HEK293 (cell line): ENCODE measurements around the gene ZBED1.

Experiments
- CTCF ChIA-PET: fragments of 350-600 bp; formaldehyde crosslinking; extraction: SDS; loops from one replicate; lab custom pipeline; 2021; ENCODE audit warnings: antibody characterized with exemption; lab: Yijun Ruan, JAX
- POLR2A ChIA-PET: fragments of 300-600 bp; formaldehyde crosslinking; extraction: SDS; loops from one replicate; lab custom pipeline; 2020; ENCODE audit warnings: antibody characterized with exemption, inconsistent platforms; lab: Yijun Ruan, JAX
- H3K27ac ChIP-seq: fragments of 200-500 bp; sonication (Bioruptor generic); 2 replicates; pipeline ENCODE4 v1.5.1; 2014; ENCODE audit warnings: low read depth, low read length, control low read depth, inconsistent platforms; ENCODE audit errors: extremely low read depth
- H3K36me3 ChIP-seq, 2 experiments: fragments of 200-500 bp in 1 of 2; sonication (Bioruptor generic) in 1 of 2; 1 replicate in 1 of 2; 2 replicates in 1 of 2; pipeline ENCODE4 v1.5.1; 2014 to 2017; ENCODE audit warnings: inconsistent platforms in 2 of 2, low read length in 2 of 2; ENCODE audit not compliant: control insufficient read depth in 2 of 2, insufficient read depth in 1 of 2
- H3K4me1 ChIP-seq: fragments of 200-500 bp; sonication (Bioruptor generic); 2 replicates; pipeline ENCODE4 v1.5.1; 2014; ENCODE audit warnings: mild to moderate bottlenecking, low read length, inconsistent platforms; ENCODE audit not compliant: control insufficient read depth, insufficient read depth
- H3K4me3 ChIP-seq: 2 replicates; pipeline ENCODE4 v1.5.1; 2011; ENCODE audit warnings: low read depth, mild to moderate bottlenecking, control low read depth, low read length, moderate library complexity
- H3K9me3 ChIP-seq: fragments of 200-500 bp; sonication (Bioruptor generic); 2 replicates; pipeline ENCODE4 v1.5.1; 2014; ENCODE audit warnings: low read depth, low read length, inconsistent platforms; ENCODE audit not compliant: control insufficient read depth, insufficient read depth
- AEBP2 ChIP-seq: fragments of 450-650 bp; formaldehyde crosslinking; IDR thresholded peaks from 2 replicates; pipeline ENCODE4 v1.5.1; 2016; ENCODE audit warnings: missing biosample characterization, missing genetic modification characterization, borderline replicate concordance
- KLF16 ChIP-seq: fragments of 450-650 bp; formaldehyde crosslinking; IDR thresholded peaks from 2 replicates; pipeline ENCODE4 v1.5.1; 2017; ENCODE audit warnings: missing biosample characterization, missing genetic modification characterization
- PRDM1 ChIP-seq: fragments of 450-650 bp; formaldehyde crosslinking; IDR thresholded peaks from 2 replicates; pipeline ENCODE4; 2016; ENCODE audit warnings: missing biosample characterization, missing genetic modification characterization
- PRDM6 ChIP-seq: fragments of 450-650 bp; formaldehyde crosslinking; IDR thresholded peaks from 2 replicates; pipeline ENCODE4 v1.5.1; 2017; ENCODE audit warnings: missing biosample characterization, missing genetic modification characterization
- ZBTB10 ChIP-seq: fragments of 450-650 bp; formaldehyde crosslinking; IDR thresholded peaks from 2 replicates; pipeline ENCODE4 v1.5.1; 2016; ENCODE audit warnings: missing biosample characterization, missing genetic modification characterization
- ZBTB49 ChIP-seq: fragments of 450-650 bp; formaldehyde crosslinking; IDR thresholded peaks from 2 replicates; pipeline ENCODE4 v1.5.1; 2016; ENCODE audit warnings: missing biosample characterization, missing genetic modification characterization, low read depth
- ZNF221 ChIP-seq: fragments of 450-650 bp; formaldehyde crosslinking; IDR thresholded peaks from 2 replicates; pipeline ENCODE4 v1.5.1; 2017; ENCODE audit warnings: missing biosample characterization, missing genetic modification characterization, borderline replicate concordance
- ZNF366 ChIP-seq: fragments of 450-650 bp; formaldehyde crosslinking; conservative IDR thresholded peaks from 2 replicates; pipeline ENCODE4 v1.5.1; 2016; ENCODE audit warnings: missing biosample characterization, missing genetic modification characterization
- ZNF510 ChIP-seq: fragments of 450-650 bp; formaldehyde crosslinking; IDR thresholded peaks from 2 replicates; pipeline ENCODE4 v1.5.1; 2018; ENCODE audit warnings: mild to moderate bottlenecking, missing genetic modification characterization, missing biosample characterization; ENCODE audit not compliant: insufficient replicate concordance
- ZNF560 ChIP-seq: fragments of 450-650 bp; formaldehyde crosslinking; IDR thresholded peaks from 2 replicates; pipeline ENCODE4 v1.5.1; 2017; ENCODE audit warnings: missing biosample characterization, missing genetic modification characterization, borderline replicate concordance
- ZNF596 ChIP-seq: fragments of 450-650 bp; IDR thresholded peaks from 2 replicates; pipeline ENCODE4 v1.5.0; 2018; ENCODE audit warnings: missing biosample characterization, mild to moderate bottlenecking, missing genetic modification characterization, moderate library complexity
- ZNF610 ChIP-seq: fragments of 450-650 bp; formaldehyde crosslinking; IDR thresholded peaks from 2 replicates; pipeline ENCODE4 v1.5.1; 2016; ENCODE audit warnings: missing biosample characterization, missing genetic modification characterization, borderline replicate concordance
- ZNF623 ChIP-seq: fragments of 450-650 bp; formaldehyde crosslinking; IDR thresholded peaks from 2 replicates; pipeline ENCODE4 v1.5.1; 2016; ENCODE audit warnings: missing biosample characterization, missing genetic modification characterization

ZBED1 gene

GRCh38 chrX:2511326-2511725 lies 10.6 kb upstream of the ZBED1 start:
- no peak overlapping the region for H3K4me3 ChIP-seq
- POLR2A ChIA-PET: no interaction called here
- no peak for TF ChIP-seq AEBP2 (tag by site-specific recombination)
- TF ChIP-seq, all 188 proteins: peak for 0
- no peaks in the 10 kb centered on the region for H3K4me1 ChIP-seq
- H3K9me3 ChIP-seq: no peaks in the 10 kb centered on the region
- no peaks in the 10 kb centered on the region for H3K36me3 ChIP-seq
- no peak overlapping the region for H3K27ac ChIP-seq
- CTCF ChIA-PET: no interaction called here

- Histone ChIP-seq H3K27ac (no peak overlapping the region), H3K9me3 (no peaks in the 10 kb centered on the region), H3K4me1 (no peaks in the 10 kb centered on the region), H3K4me3 (no peak overlapping the region), H3K36me3 (no peaks in the 10 kb centered on the region)
- ChIA-PET POLR2A (no interaction called here), CTCF (no interaction called here)
- TF ChIP-seq ZNF610: no peak
- peak; percentile 99 for TF ChIP-seq PRDM1
- TF ChIP-seq PRDM6 (tag by site-specific recombination): no peak
- TF ChIP-seq ZNF510 (tag by site-specific recombination): no peak
- TF ChIP-seq KLF16 (tag by site-specific recombination): no peak
- TF ChIP-seq ZNF596: peak; percentile 33; the same call in 1 of the 2 replicates
- TF ChIP-seq ZNF560 (tag by site-specific recombination): no peak
- no peak for TF ChIP-seq ZNF623 (tag by site-specific recombination)
- no peak for TF ChIP-seq ZNF221 (tag by site-specific recombination)
- no peak for TF ChIP-seq ZBTB10 (tag by site-specific recombination)
- TF ChIP-seq ZBTB49 (tag by site-specific recombination): no peak
- peak; percentile 75 for TF ChIP-seq ZNF366 (tag by site-specific recombination)
Observed at GRCh38 chrX:2508648-2509335, 8.0 kb upstream of the ZBED1 start.
